HepG2 (cell line): ENCODE measurements around the gene C2orf78. TPM values are rescaled to one million over a fixed set of nuclear protein-coding genes. Genes with fewer than 3 reads are reported as not detected.
A peak's percentile ranks its signal among the peaks of the same experiment; 100 is the strongest.

Experiments
- AGO1 ChIP-seq: fragments of 200-400 bp; formaldehyde crosslinking; IDR thresholded peaks from 2 replicates; pipeline ENCODE4 v1.6.1; 2017; ENCODE audit warnings: mild to moderate bottlenecking, low read depth, low read length, moderate library complexity; ENCODE audit not compliant: poor library complexity, severe bottlenecking
- BORCS8-MEF2B ChIP-seq: sonication (generic); formaldehyde crosslinking; IDR thresholded peaks from 2 replicates; pipeline ENCODE4 v1.8.0; 2022; ENCODE audit warnings: mild to moderate bottlenecking, missing genetic modification reagents
- GTF3A ChIP-seq: sonication (generic); formaldehyde crosslinking; conservative IDR thresholded peaks from 2 replicates; pipeline ENCODE4 v1.4.0; 2020; ENCODE audit warnings: mild to moderate bottlenecking, missing genetic modification reagents
- HMG20B ChIP-seq: conservative IDR thresholded peaks from 2 replicates; pipeline ENCODE4 v1.6.1; 2016; ENCODE audit warnings: missing genetic modification reagents, missing compliant biosample characterization
- JARID2 ChIP-seq: sonication (generic); formaldehyde crosslinking; IDR thresholded peaks from 2 replicates; pipeline ENCODE4 v1.8.1; 2023; ENCODE audit warnings: missing genetic modification reagents, inconsistent platforms; ENCODE audit not compliant: insufficient replicate concordance
- KLF16 ChIP-seq, 2 experiments: sonication (generic) in 1 of 2; formaldehyde crosslinking in 1 of 2; IDR thresholded peaks; 2 replicates each; pipeline versions ENCODE4 v1.6.1 to v1.8.0; 2016 to 2023; ENCODE audit warnings: missing genetic modification reagents in 2 of 2, missing compliant biosample characterization in 1 of 2
- MED8 ChIP-seq: sonication (generic); formaldehyde crosslinking; IDR thresholded peaks from 2 replicates; pipeline ENCODE4 v1.8.1; 2023; ENCODE audit warnings: mild to moderate bottlenecking, missing genetic modification reagents; ENCODE audit not compliant: insufficient replicate concordance
- MIER3 ChIP-seq: IDR thresholded peaks from 2 replicates; pipeline ENCODE4 v1.6.1; 2016; ENCODE audit warnings: missing compliant biosample characterization, borderline replicate concordance
- MXI1 ChIP-seq: IDR thresholded peaks from 3 replicates; pipeline ENCODE4 v1.6.1; 2012; ENCODE audit warnings: low read depth, low read length, inconsistent platforms, borderline replicate concordance
- NR2C2 ChIP-seq: sonication (generic); formaldehyde crosslinking; IDR thresholded peaks from 2 replicates; pipeline ENCODE4 v1.4.0; 2020; ENCODE audit warnings: missing genetic modification reagents, mild to moderate bottlenecking, moderate library complexity, borderline replicate concordance
- RNF2 ChIP-seq: fragments of 450-650 bp; conservative IDR thresholded peaks from 2 replicates; pipeline ENCODE4 v1.6.1; 2016; ENCODE audit warnings: low read depth
- STAT6 ChIP-seq: sonication (generic); formaldehyde crosslinking; IDR thresholded peaks from 2 replicates; pipeline ENCODE4 v1.4.0; 2020; ENCODE audit warnings: missing genetic modification reagents, mild to moderate bottlenecking, borderline replicate concordance
- TERF1 ChIP-seq: sonication (generic); formaldehyde crosslinking; IDR thresholded peaks from 2 replicates; pipeline ENCODE4 v1.8.0; 2022; ENCODE audit warnings: mild to moderate bottlenecking, missing genetic modification reagents, moderate library complexity
- YEATS4 ChIP-seq: sonication (generic); formaldehyde crosslinking; IDR thresholded peaks from 2 replicates; pipeline ENCODE4 v1.4.0; 2020; ENCODE audit warnings: missing genetic modification reagents, borderline replicate concordance
- ZBTB4 ChIP-seq: sonication (generic); formaldehyde crosslinking; IDR thresholded peaks from 2 replicates; pipeline ENCODE4 v1.4.0; 2020; ENCODE audit warnings: missing genetic modification reagents, mild to moderate bottlenecking, borderline replicate concordance
- ZFP82 ChIP-seq: sonication (generic); formaldehyde crosslinking; IDR thresholded peaks from 2 replicates; pipeline ENCODE4 v1.5.1; 2020; ENCODE audit warnings: mild to moderate bottlenecking, missing genetic modification reagents, borderline replicate concordance
- ZMYM2 ChIP-seq: sonication (generic); formaldehyde crosslinking; IDR thresholded peaks from 2 replicates; pipeline ENCODE4 v1.8.0; 2022; ENCODE audit warnings: mild to moderate bottlenecking, missing genetic modification reagents
- ZNF546 ChIP-seq: sonication (generic); formaldehyde crosslinking; conservative IDR thresholded peaks from 2 replicates; pipeline ENCODE4 v1.8.1; 2023; ENCODE audit warnings: mild to moderate bottlenecking, missing genetic modification reagents
- ZNF878 ChIP-seq: sonication (generic); formaldehyde crosslinking; IDR thresholded peaks from 2 replicates; pipeline ENCODE4 v1.8.1; 2023; ENCODE audit warnings: mild to moderate bottlenecking, missing genetic modification reagents, moderate library complexity
- polyA plus RNA-seq, 8 experiments: library from polyadenylated mRNA; depleted of rRNA in 3 of 8; stranded (reverse) in 7 of 8; unstranded in 1 of 8; fragments of >200 nt; fragmentation: Illumina TruSeq in 4 of 8; extraction: Trizol in 4 of 8; gene quantifications; 2 replicates each; pipeline versions ENCODE4 v1.2.1 to v1.2.3, GENCODE V29; 2011 to 2016; ENCODE audit warnings: low read depth in 4 of 8, missing spikeins in 1 of 8, mixed read lengths in 1 of 8; ENCODE audit not compliant: insufficient read depth in 1 of 8
- total RNA-seq, 5 experiments: library from RNA; depleted of rRNA; stranded (reverse); fragments of >200 nt; fragmentation: Illumina TruSeq; extraction: Trizol; gene quantifications; 2 replicates each; pipeline ENCODE4 v1.2.3, GENCODE V29; 2016; ENCODE audit warnings: low read depth in 1 of 5
- TF ChIP-seq, protein P1 (sequence below): sonication (generic); formaldehyde crosslinking; IDR thresholded peaks from 2 replicates; pipeline ENCODE4 v1.9.0; 2022; ENCODE audit warnings: missing genetic modification reagents, mild to moderate bottlenecking, borderline replicate concordance

C2orf78 gene
- total and polyA plus RNA-seq, 2 of the 13 experiments (the other 11 are each of a cell fraction or from before 2014, with no cell fraction given) = not detected

- TF ChIP-seq STAT6 (CRISPR knock-in tag) = no peak; the same call in 1 of the 2 replicates
- TF ChIP-seq MIER3 (CRISPR knock-in tag) = no peak
- peak; percentile 73 for TF ChIP-seq NR2C2 (CRISPR knock-in tag)
- TF ChIP-seq ZNF546 (CRISPR knock-in tag) = peak; percentile 95
- peak; percentile 67 for TF ChIP-seq RNF2
- TF ChIP-seq BORCS8-MEF2B (CRISPR knock-in tag) = 0 out of 2 replicates have a peak, but pooled peaks have one; percentile 88
- TF ChIP-seq ZMYM2 (CRISPR knock-in tag) = no peak
- no peak for TF ChIP-seq ZNF878
- peak; percentile 93 for TF ChIP-seq YEATS4 (CRISPR knock-in tag)
- TF ChIP-seq KLF16 (CRISPR knock-in tag; IDR thresholded peaks at IDR 0.05) = peak in 1 of 2 experiments; percentile 34; a peak in 1 of 4 replicates
- no peak for TF ChIP-seq MED8
- TF ChIP-seq, protein P1, sequence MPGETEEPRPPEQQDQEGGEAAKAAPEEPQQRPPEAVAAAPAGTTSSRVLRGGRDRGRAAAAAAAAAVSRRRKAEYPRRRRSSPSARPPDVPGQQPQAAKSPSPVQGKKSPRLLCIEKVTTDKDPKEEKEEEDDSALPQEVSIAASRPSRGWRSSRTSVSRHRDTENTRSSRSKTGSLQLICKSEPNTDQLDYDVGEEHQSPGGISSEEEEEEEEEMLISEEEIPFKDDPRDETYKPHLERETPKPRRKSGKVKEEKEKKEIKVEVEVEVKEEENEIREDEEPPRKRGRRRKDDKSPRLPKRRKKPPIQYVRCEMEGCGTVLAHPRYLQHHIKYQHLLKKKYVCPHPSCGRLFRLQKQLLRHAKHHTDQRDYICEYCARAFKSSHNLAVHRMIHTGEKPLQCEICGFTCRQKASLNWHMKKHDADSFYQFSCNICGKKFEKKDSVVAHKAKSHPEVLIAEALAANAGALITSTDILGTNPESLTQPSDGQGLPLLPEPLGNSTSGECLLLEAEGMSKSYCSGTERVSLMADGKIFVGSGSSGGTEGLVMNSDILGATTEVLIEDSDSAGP (CRISPR knock-in tag) = peak; percentile 93
- no peak for TF ChIP-seq TERF1
- peak; percentile 76; the same call in 1 of the 3 replicates for TF ChIP-seq MXI1
- no peak for TF ChIP-seq ZBTB4
- TF ChIP-seq ZFP82 (CRISPR knock-in tag) = no peak
- TF ChIP-seq AGO1 = peak; percentile 32
- TF ChIP-seq JARID2 (CRISPR knock-in tag) = no peak
- peak; percentile 60; the same call in 1 of the 2 replicates for TF ChIP-seq HMG20B (CRISPR knock-in tag)
- TF ChIP-seq GTF3A = no peak
These were observed 45.0 kb downstream of the C2orf78 start, which contains the start of gene STAMBP (continued) for GRCh38 chr2:73828818-73829570.
